GM08714 (cell line): ENCODE data around the gene TCF15.
A peak's percentile ranks its signal among the peaks of the same experiment; 100 is the strongest.

ENCODE experiments used
- H3K4me3 ChIP-seq: fragments of 200-500 bp; sonication (Bioruptor generic); 2 replicates; pipeline ENCODE4 v1.5.1; 2014; ENCODE audit warnings: mild to moderate bottlenecking, low read length, inconsistent platforms
- ZNF274 ChIP-seq: IDR thresholded peaks from 2 replicates; pipeline ENCODE4 v1.6.1; 2012; ENCODE audit warnings: mild to moderate bottlenecking, low read depth, low read length

Gene TCF15, protein sequence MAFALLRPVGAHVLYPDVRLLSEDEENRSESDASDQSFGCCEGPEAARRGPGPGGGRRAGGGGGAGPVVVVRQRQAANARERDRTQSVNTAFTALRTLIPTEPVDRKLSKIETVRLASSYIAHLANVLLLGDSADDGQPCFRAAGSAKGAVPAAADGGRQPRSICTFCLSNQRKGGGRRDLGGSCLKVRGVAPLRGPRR

DNA sequence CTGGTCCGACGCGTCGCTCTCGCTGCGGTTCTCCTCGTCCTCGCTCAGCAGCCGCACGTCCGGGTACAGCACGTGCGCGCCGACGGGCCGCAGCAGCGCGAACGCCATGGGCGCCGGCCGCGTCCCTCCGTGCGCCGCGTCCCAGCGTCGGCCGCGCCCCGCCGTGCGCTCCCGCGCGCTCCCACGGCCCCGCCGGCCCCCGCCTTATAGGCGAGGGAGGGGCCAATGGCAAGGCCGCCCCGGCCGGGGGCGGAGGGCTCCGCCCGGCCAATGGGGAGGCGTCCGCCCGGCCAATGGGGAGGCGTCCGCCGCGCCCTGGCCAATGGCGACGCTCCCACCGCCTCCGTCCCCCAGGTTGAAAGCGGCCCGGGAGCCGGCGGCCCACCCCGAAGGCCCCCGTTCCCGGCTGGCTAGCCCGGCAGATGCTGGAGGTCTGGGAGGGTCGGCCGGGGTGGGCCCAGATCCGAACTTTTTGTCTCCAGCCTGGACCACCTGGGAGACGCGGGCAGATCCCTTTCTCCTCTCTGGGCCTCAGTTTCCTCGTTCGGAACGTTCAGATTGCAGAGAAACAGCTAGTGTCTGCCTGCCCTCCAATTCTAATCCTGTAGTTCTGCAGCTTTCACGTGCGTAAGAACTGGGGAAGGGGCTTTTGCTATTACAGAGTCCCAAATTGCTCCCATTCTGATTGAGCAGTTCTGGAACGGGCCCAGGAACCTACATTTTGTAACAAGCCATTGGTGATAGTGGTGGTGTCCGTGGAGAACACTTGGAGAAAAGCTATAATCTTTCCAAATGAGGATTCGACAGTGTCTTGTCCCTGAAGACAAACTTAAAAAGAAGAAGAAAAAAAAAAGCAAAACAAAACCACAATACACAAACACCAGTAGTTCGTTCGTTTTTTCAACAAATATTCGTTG is at the start of gene TCF15:
TCF15 (minus strand) TSS at position 180 of the 917 bp plus-strand sequence; CDS start at position 108, 72 bp downstream.
- no peak within 1 kb of the TSS for H3K4me3 ChIP-seq
- no peak for TF ChIP-seq ZNF274

DNA sequence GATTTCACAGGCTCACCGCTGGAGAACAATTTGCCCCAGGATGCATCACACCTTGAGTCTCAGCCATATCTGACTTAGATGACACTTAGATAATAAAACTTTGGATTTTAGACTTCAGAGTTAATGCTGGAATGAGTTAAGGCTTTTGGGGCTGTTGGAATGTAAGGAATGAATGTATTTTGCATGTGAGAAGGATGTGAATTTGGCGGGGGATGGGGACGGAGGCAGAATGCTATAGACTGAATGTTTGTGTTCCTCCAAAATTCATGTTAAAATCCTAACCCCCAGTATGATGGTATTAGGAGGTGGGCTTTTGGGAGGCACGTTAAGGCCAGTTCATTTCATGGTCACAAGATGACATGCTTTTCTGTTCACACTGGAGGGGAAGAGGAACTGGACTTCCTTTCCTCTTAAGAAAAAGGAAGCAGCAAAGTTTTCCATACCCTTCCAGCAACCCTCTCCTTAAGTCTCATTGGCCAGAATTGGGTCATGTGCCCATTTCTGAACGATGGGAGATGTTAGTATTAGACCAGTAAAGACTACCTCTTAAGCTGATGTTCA is 48.7 kb upstream of the TCF15 start:
- no peak overlapping the region for H3K4me3 ChIP-seq
- TF ChIP-seq ZNF274, result no peak

DNA sequence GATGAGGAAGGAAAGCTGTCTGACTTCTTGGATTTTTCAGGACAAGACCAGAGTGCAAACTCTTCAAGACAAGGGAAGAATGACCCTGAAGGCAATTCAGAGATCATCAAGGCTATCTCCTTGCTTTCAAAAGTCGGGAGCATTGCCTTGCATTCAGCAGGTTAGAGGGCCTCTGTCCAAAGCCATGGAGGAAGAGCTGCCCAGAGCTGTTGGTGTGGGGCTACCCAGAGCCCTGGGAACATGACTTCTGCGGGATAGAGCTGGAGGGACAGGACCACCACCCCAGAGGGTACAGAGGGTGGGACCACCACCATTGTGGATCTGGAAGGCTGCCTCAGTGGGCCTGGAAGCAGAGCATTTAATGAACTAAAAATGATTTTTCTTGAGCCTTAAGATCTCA is 48.1 kb upstream of the TCF15 start:
- H3K4me3 ChIP-seq, result no peak overlapping the region
- no peak for TF ChIP-seq ZNF274

DNA sequence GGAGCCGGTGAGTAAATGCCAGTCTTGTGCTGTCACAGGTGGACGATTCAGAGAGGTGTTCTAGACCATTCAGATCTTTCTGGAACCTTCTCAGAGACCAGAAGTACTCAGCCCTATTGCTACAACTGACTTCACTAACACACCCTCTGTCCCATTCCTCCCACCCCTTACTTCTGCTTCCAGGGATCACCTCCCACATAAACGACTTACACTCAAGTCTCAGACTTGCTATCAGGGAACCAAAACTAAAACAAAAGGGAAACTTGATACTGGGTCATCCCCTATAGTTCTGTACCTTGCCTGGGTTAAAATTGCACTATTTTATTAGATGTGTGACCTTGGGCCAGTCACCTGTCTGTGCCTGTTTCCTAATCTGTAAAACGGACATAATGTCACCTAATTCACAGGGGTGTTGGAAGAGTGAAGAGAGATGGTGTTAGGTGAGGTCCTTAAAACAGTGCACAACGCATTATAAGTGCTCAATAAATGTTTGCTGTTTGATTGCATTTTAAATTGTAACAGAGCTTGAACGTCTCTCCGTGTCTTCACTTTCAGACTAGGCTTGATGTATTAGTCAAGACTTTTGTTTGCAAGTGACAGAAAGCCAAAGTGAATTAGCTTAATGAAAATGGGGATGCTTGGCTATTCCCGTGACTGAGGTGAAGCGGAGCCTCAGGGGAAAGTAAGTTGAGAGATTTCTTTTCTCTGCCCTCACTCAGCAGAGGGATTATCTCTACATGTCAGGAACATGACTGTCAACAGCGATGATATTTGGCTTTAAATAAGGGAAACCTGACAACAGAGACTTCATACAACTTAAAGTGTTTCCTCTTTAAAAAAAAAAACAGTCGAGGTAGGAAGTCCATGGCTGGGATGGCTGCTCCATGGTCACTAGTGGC is 45.9 kb upstream of the TCF15 start:
- no peak for TF ChIP-seq ZNF274
- H3K4me3 ChIP-seq, result no peak overlapping the region

DNA sequence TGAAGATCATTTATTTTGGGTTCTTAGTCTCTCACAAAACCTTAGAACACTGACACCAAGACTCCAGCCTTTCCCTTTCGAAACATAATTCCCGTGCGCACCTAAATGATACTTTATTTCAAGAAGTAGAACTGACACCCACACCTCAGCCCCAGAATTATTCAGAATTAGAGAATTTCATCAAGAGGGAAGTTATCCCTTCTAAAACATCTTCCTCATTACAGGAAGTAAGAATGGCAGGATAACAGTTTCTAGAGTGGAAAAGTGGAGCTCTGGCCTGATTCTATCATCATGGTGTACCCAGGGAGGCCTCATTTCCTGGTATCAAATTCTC is 44.3 kb upstream of the TCF15 start:
- no peak overlapping the region for H3K4me3 ChIP-seq
- no peak for TF ChIP-seq ZNF274

DNA sequence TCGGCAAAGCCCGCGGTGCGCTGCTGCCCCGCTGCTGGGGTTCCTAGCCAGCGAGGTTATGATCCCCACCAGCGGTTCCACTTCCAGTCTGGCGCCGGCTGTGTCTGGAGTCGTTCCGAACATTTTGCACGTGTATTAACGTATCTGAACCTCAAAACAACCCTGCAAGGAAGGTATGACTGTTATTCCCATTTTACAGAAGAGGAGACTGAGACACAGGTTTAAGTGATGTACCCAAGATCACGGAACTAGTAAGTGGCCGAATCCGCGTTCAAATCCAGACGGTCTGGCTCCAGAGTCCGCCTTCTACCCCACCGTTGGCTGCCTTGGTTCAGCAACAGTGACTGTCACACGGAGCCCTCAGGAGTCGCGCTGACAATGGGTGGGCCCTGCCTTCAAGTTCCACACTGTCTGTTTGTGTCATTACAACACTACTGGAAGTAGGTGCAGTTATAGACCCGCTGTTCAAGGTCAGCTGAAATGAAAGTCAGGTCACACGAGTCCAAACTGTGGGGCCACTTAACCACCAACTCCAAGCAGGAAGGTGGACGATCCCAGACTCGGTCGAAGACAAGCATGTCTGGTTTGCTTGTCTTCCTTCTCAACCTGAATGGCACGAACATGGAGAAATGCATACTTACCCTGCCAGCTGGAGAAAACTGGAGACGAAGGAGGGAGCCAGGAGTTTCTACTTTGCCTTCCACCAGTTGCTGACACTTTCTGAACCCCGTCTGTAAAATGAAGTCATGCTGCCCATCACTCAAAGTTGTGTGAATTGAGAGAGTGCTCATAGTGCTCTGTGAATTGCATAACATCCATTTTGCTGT is 43.7 kb upstream of the TCF15 start:
- no peak for TF ChIP-seq ZNF274
- H3K4me3 ChIP-seq, result peak overlapping the region; percentile 46; the same call in 1 of the 2 replicates

DNA sequence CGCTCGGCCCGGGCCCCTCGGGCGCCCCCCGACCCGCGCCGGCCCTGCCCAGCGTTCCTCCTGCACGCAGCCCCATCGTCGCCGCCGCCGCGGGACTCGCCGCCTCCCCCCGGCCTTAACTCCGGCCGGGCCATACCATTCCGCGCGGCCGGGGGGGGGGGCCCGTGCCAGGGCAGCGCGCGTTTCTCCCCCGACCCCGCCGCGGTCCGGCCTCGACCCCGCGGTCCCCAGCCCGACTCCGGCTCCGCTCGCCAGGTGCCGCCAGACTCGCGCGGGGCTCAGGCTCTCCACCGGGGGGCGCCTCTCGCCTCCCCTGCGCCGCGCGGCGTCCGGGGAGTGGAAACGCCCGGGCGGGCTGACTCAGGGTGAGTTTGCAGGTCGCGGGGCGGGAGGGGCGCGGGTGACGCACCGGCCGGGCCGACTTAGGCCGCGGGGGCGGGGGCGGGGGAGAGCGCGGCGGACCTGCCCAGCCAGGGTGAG is 43.0 kb upstream of the TCF15 start, which contains the start of gene SRXN1:
SRXN1 (minus strand) TSS at position 91 of the 480 bp plus-strand sequence; CDS start at position 76, 15 bp downstream.
- TF ChIP-seq ZNF274, result no peak
- H3K4me3 ChIP-seq, result peak within 1 kb of the TSS; percentile 84

DNA sequence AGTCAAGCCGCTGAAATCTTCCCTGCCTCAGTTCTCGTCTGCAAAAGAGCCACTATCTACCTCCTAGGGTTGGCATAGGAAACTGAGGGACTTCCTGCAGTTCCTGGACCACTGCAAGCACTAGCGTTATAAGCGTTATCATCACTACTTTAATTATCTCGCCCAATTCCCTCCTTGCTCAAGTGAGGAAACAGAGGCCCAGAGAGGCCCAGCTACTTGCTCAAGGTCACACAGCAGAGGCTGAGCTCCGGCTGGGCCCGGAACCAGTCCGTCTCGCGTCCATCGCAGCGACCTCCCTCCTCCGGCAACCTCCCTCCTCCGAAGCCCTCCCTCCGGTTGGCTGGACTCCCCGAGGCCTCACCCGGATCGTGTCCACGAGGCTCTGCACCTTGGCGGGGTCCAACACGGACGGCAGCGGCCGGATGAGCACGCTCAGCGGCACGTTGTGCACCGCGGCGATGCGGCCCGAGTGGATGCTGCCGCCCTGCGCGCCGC is 42.6 kb upstream of the TCF15 start:
- TF ChIP-seq ZNF274, result no peak
- peak overlapping the region; percentile 84 for H3K4me3 ChIP-seq

DNA sequence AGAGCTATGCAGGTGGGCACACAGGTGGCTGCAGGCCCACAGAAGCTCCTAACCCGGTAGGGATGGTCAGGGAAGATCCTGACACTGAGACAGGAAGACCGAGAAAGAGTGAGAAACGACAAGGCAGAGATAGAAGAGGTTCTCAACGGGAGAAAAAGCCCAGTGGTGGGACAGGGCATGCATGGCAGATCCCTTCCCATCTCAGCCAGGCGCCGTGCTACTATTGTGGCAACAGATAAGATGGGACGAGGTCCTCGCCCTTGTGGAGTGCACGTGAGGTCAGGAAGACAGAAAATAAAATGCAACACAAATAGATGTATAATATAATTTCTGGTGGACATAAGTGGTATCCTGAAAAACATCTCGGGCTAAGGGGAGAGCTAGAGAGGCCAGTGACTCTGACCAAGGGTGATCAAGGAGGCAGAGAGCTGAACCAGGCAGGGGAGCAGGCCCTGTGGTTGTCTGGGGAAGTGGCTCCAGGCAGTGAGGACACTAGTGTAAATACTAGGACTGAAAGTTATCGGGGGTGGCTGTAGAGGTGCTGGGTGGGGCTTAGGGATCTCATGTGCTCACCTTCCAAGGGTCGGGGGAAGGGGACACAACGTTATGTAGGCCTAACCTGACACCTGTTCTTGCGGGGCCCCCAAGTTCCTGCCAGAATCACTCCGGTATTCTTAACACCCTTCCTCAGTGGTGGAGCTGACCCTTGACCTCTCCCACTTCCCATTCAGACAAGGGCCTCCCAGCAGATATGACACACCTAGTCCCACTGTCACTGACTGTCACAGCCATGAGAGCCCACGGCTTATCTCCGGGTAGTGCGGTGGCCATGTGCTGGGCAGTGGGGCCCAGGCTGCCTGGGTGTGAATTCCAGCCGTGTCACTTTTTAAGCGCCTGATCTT is 41.9 kb upstream of the TCF15 start:
- H3K4me3 ChIP-seq, result peak overlapping the region; percentile 84
- no peak for TF ChIP-seq ZNF274

DNA sequence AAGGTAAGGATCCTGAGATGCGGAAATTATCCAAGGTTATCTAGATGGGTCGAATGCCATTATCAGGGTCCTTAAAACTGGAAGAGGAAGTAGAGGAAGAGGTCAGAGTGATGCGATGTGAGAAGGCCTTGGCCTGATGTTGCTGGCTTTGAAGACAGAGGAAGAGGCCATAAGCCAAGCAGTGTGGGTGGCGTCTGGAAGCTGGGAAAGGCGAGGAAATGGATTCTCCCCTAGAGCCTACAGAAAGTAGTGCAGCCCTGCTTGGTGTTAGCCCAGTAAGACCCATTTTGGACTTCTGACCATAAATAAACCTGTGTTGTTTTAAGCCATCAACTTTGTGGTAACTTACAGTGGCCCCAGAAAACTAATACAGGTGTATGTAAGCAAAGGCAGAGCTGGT is 40.8 kb upstream of the TCF15 start:
- TF ChIP-seq ZNF274, result no peak
- H3K4me3 ChIP-seq, result no peak overlapping the region

DNA sequence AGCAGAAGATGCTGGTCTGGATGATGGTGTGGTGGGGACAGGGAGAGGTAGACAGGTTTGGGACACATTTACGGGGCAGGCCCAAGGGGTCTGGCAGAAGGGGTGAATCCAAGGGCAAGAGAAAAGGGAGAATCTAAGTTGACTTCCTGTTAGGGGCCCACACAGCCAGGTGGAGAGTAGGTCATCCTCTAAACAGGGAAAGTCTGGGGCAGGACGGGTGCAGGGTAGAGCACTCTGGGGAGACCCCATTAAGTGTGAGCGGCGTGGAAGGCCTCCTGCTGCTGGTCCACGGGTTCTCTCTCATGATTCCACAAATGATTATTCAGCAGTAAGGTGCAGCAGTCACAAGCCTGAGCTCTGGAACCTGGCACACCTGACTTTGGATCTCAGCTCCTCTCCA is 40.2 kb upstream of the TCF15 start:
- TF ChIP-seq ZNF274, result no peak
- H3K4me3 ChIP-seq, result no peak overlapping the region

DNA sequence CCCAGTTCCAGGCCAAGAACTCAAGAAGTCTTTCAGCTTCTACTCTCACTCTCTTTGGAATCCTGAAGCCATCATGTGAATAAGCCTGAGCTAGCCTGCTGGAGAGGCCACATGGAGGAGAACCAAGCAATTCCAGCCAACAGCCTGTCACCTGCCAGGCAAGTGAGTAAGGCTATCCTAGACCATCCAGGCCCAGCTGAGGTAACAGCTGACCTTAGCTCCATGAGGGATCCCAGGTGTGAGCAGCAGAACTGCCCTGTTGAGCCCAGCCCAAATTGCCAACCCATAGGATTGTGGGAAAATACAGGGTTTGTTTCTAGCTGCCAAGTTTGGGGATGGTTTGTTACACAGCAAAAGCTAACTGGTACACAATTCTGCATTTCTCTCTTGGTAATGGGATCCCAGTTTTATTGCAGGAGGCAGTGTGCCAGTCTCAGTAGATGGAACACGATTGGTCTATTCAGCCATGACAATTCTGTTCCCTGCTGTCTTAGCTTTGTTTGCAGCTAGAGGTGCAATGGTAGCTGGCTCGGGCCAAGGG is 37.4 kb upstream of the TCF15 start:
- no peak overlapping the region for H3K4me3 ChIP-seq
- TF ChIP-seq ZNF274, result no peak
